CD4-positive, alpha-beta memory T cell (primary cell): ENCODE measurements around the gene PTPRT. TPM values are rescaled to one million over a fixed set of nuclear protein-coding genes. Genes with fewer than 3 reads are reported as not detected.

Experiments
- CTCF ChIA-PET: fragments of 350-600 bp; sonication (Branson Sonifier 250); formaldehyde crosslinking; loops from one replicate; lab custom pipeline; 2021; ENCODE audit warnings: inconsistent platforms; ENCODE audit not compliant: partially characterized antibody; lab: Charles Lee
- POLR2A ChIA-PET: fragments of 350-600 bp; sonication (Branson Sonifier 250); formaldehyde crosslinking; loops from one replicate; lab custom pipeline; 2021; ENCODE audit not compliant: partially characterized antibody; lab: Charles Lee
- DNase-seq, 5 donors: peaks; one replicate each; pipeline versions ENCODE4 v3.0.0 to v3.0.0-alpha.2; 2020 to 2022; ENCODE audit warnings: mixed read lengths in 1 of 5
- H3K27ac ChIP-seq: one replicate; pipeline ENCODE4 v1.7.0; 2013; ENCODE audit warnings: low read depth, low read length
- H3K27me3 ChIP-seq: 2 replicates; pipeline ENCODE4 v1.7.0; 2013; ENCODE audit warnings: mild to moderate bottlenecking, low read length, moderate library complexity; ENCODE audit not compliant: insufficient read depth
- H3K36me3 ChIP-seq: 2 replicates; pipeline ENCODE4 v1.7.0; 2013; ENCODE audit warnings: mild to moderate bottlenecking, low read length, moderate library complexity; ENCODE audit not compliant: insufficient read depth
- H3K4me1 ChIP-seq: 2 replicates; pipeline ENCODE4 v1.7.0; 2013; ENCODE audit warnings: mild to moderate bottlenecking, low read length, moderate library complexity; ENCODE audit not compliant: insufficient read depth
- H3K4me3 ChIP-seq, 2 donors: one replicate each; pipeline ENCODE4 v1.7.0; 2013; ENCODE audit warnings: low read length in 2 of 2, mild to moderate bottlenecking in 1 of 2
- H3K9me3 ChIP-seq, 2 donors: one replicate each; pipeline ENCODE4 v1.7.0; 2013; ENCODE audit warnings: low read length in 2 of 2, control low read depth in 1 of 2; ENCODE audit not compliant: control insufficient read depth in 1 of 2
- H3K27ac Mint-ChIP-seq, 7 donors: one replicate each; pipeline ENCODE4 v1.8.0; 2020 to 2021; ENCODE audit warnings: mixed read lengths in 7 of 7, mild to moderate bottlenecking in 6 of 7, inconsistent platforms in 3 of 7, moderate library complexity in 3 of 7
- H3K27me3 Mint-ChIP-seq, 2 donors: one replicate each; pipeline ENCODE4 v1.8.0; 2020 to 2021; ENCODE audit warnings: mixed read lengths in 2 of 2
- H3K36me3 Mint-ChIP-seq, 2 donors: one replicate each; pipeline ENCODE4 v1.8.0; 2020 to 2021; ENCODE audit warnings: mixed read lengths in 2 of 2, inconsistent platforms in 1 of 2, mild to moderate bottlenecking in 1 of 2
- H3K4me1 Mint-ChIP-seq, 4 donors: one replicate each; pipeline ENCODE4 v1.8.0; 2020 to 2021; ENCODE audit warnings: mixed read lengths in 4 of 4, mild to moderate bottlenecking in 1 of 4
- H3K4me3 Mint-ChIP-seq, 8 donors: one replicate each; pipeline ENCODE4 v1.8.0; 2020 to 2021; ENCODE audit warnings: mixed read lengths in 8 of 8, mild to moderate bottlenecking in 7 of 8, moderate library complexity in 6 of 8, inconsistent platforms in 3 of 8
- H3K9me3 Mint-ChIP-seq, 8 donors: one replicate each; pipeline ENCODE4 v1.8.0; 2020 to 2021; ENCODE audit warnings: mixed read lengths in 8 of 8, mild to moderate bottlenecking in 5 of 8, inconsistent platforms in 3 of 8, moderate library complexity in 1 of 8
- intact Hi-C: fragments of 100-400 bp; cut with micrococcal nuclease; formaldehyde crosslinking; loops from one replicate; pipeline ENCODE4 v1.15.1; 2023
- polyA plus RNA-seq, 2 donors: library from polyadenylated mRNA; unstranded; fragments of 300-500 nt; fragmentation: Illumina TruSeq; gene quantifications; one replicate each; pipeline ENCODE4 v1.2.3, GENCODE V29; 2021
- total RNA-seq, 2 experiments: library from RNA; stranded (reverse); gene quantifications; one replicate each; pipeline ENCODE4 v1.2.3, GENCODE V29; 2021

The PTPRT gene
- total and polyA plus RNA-seq, 4 experiments from 2014 or later: not detected

GRCh38 chr20:42646250-42646649 is 543.5 kb downstream of the PTPRT start:
- H3K4me1 ChIP-seq: no peaks in the 10 kb centered on the region
- intact Hi-C loops: no loop called here
- H3K9me3 Mint-ChIP-seq: peaks cover 0 to 13% (median 7%) of the 10 kb centered on the region in 8 donors
- no peaks in the 10 kb centered on the region for H3K27me3 Mint-ChIP-seq
- ChIA-PET CTCF (no interaction called here), POLR2A (no interaction called here)
- H3K4me1 Mint-ChIP-seq: no peaks in the 10 kb centered on the region
- H3K36me3 Mint-ChIP-seq: no peaks in the 10 kb centered on the region
- no peak for DNase-seq
- H3K9me3 ChIP-seq: no peaks in the 10 kb centered on the region
- H3K4me3 ChIP-seq: no peak overlapping the region
- no peak overlapping the region for H3K4me3 Mint-ChIP-seq
- H3K27me3 ChIP-seq: no peaks in the 10 kb centered on the region
- no peak overlapping the region for H3K27ac ChIP-seq
- H3K36me3 ChIP-seq: no peaks in the 10 kb centered on the region
- H3K27ac Mint-ChIP-seq: no peak overlapping the region

- H3K4me1 ChIP-seq: no peaks in the 10 kb centered on the region
- intact Hi-C loops: no loop called here
- no peaks in the 10 kb centered on the region for H3K9me3 ChIP-seq
- no peaks in the 10 kb centered on the region for H3K36me3 ChIP-seq
- no peaks in the 10 kb centered on the region for H3K36me3 Mint-ChIP-seq
- POLR2A ChIA-PET: no interaction called here
- no peaks in the 10 kb centered on the region for H3K27me3 ChIP-seq
- H3K4me1 Mint-ChIP-seq: no peaks in the 10 kb centered on the region
- no peaks in the 10 kb centered on the region for H3K27me3 Mint-ChIP-seq
- H3K4me3 ChIP-seq: no peak overlapping the region
- peaks cover 0 to 9% (median 5%) of the 10 kb centered on the region in 8 donors for H3K9me3 Mint-ChIP-seq
- H3K27ac ChIP-seq: no peak overlapping the region
- H3K4me3 Mint-ChIP-seq: no peak overlapping the region
- H3K27ac Mint-ChIP-seq: no peak overlapping the region
- CTCF ChIA-PET: no interaction called here
- DNase-seq: no peak
These were observed 547.8 kb downstream of the PTPRT start for GRCh38 chr20:42641886-42642285.

GRCh38 chr20:42639140-42639539 is 550.6 kb downstream of the PTPRT start:
- Histone ChIP-seq H3K36me3 (no peaks in the 10 kb centered on the region), H3K4me1 (no peaks in the 10 kb centered on the region), H3K4me3 (no peak overlapping the region), H3K27me3 (no peaks in the 10 kb centered on the region), H3K27ac (no peak overlapping the region), H3K9me3 (no peaks in the 10 kb centered on the region)
- H3K36me3 Mint-ChIP-seq: no peaks in the 10 kb centered on the region
- no peak for DNase-seq
- no peaks in the 10 kb centered on the region for H3K27me3 Mint-ChIP-seq
- H3K4me1 Mint-ChIP-seq: no peaks in the 10 kb centered on the region
- H3K27ac Mint-ChIP-seq: no peak overlapping the region
- ChIA-PET POLR2A (no interaction called here), CTCF (no interaction called here)
- H3K9me3 Mint-ChIP-seq: peaks cover 0 to 5% (median 3%) of the 10 kb centered on the region in 8 donors
- intact Hi-C loops: no loop called here
- H3K4me3 Mint-ChIP-seq: no peak overlapping the region

GRCh38 chr20:42635699-42636411 is 553.9 kb downstream of the PTPRT start:
- Mint-ChIP-seq H3K4me3 (no peak overlapping the region), H3K4me1 (no peaks in the 10 kb centered on the region), H3K36me3 (no peaks in the 10 kb centered on the region), H3K27ac (no peak overlapping the region), H3K9me3 (peaks cover 0 to 5% (median 0%) of the 10 kb centered on the region in 8 donors), H3K27me3 (no peaks in the 10 kb centered on the region)
- no peak overlapping the region for H3K27ac ChIP-seq
- H3K4me3 ChIP-seq: no peak overlapping the region
- no peaks in the 10 kb centered on the region for H3K36me3 ChIP-seq
- H3K9me3 ChIP-seq: no peaks in the 10 kb centered on the region
- no peaks in the 10 kb centered on the region for H3K27me3 ChIP-seq
- intact Hi-C loops: no loop called here
- CTCF ChIA-PET: no interaction called here
- H3K4me1 ChIP-seq: no peaks in the 10 kb centered on the region
- no peak for DNase-seq
- POLR2A ChIA-PET: no interaction called here

- ChIA-PET POLR2A (no interaction called here), CTCF (no interaction called here)
- DNase-seq: no peak
- intact Hi-C loops: no loop called here
- Histone ChIP-seq H3K36me3 (no peaks in the 10 kb centered on the region), H3K27me3 (no peaks in the 10 kb centered on the region), H3K27ac (no peak overlapping the region), H3K4me1 (no peaks in the 10 kb centered on the region), H3K9me3 (no peaks in the 10 kb centered on the region), H3K4me3 (no peak overlapping the region)
- H3K36me3 Mint-ChIP-seq: no peaks in the 10 kb centered on the region
- H3K4me1 Mint-ChIP-seq: no peaks in the 10 kb centered on the region
- H3K4me3 Mint-ChIP-seq: no peak overlapping the region
- no peaks in the 10 kb centered on the region for H3K27me3 Mint-ChIP-seq
- peaks cover 0 to 4% (median 0%) of the 10 kb centered on the region in 8 donors for H3K9me3 Mint-ChIP-seq
- no peak overlapping the region for H3K27ac Mint-ChIP-seq
These were observed 555.5 kb downstream of the PTPRT start for GRCh38 chr20:42634156-42634555.

GRCh38 chr20:42628683-42629082 is 561.0 kb downstream of the PTPRT start:
- CTCF ChIA-PET: no interaction called here
- POLR2A ChIA-PET: no interaction called here
- no peak for DNase-seq
- Mint-ChIP-seq H3K36me3 (no peaks in the 10 kb centered on the region), H3K4me1 (no peaks in the 10 kb centered on the region), H3K27me3 (no peaks in the 10 kb centered on the region), H3K27ac (no peak overlapping the region), H3K4me3 (no peak overlapping the region), H3K9me3 (peaks cover 0 to 7% (median 4%) of the 10 kb centered on the region in 8 donors)
- H3K27me3 ChIP-seq: no peaks in the 10 kb centered on the region
- H3K4me3 ChIP-seq: no peak overlapping the region
- intact Hi-C loops: no loop called here
- no peaks in the 10 kb centered on the region for H3K9me3 ChIP-seq
- no peaks in the 10 kb centered on the region for H3K4me1 ChIP-seq
- no peak overlapping the region for H3K27ac ChIP-seq
- H3K36me3 ChIP-seq: no peaks in the 10 kb centered on the region

- H3K36me3 Mint-ChIP-seq: no peaks in the 10 kb centered on the region
- DNase-seq: no peak
- Histone ChIP-seq H3K4me1 (no peaks in the 10 kb centered on the region), H3K4me3 (no peak overlapping the region), H3K9me3 (no peaks in the 10 kb centered on the region), H3K36me3 (no peaks in the 10 kb centered on the region), H3K27ac (no peak overlapping the region), H3K27me3 (no peaks in the 10 kb centered on the region)
- ChIA-PET CTCF (no interaction called here), POLR2A (no interaction called here)
- no peak overlapping the region for H3K27ac Mint-ChIP-seq
- peaks cover 0 to 1% of the 10 kb centered on the region in 2 donors for H3K27me3 Mint-ChIP-seq
- intact Hi-C loops: no loop called here
- H3K4me1 Mint-ChIP-seq: no peaks in the 10 kb centered on the region
- H3K9me3 Mint-ChIP-seq: peaks cover 2 to 26% (median 13%) of the 10 kb centered on the region in 8 donors
- H3K4me3 Mint-ChIP-seq: no peak overlapping the region
These were observed 576.6 kb downstream of the PTPRT start for GRCh38 chr20:42613076-42613475.
